Liver (tissue), 9 donors: ENCODE measurements around the gene SFXN5. TPM values are rescaled to one million over a fixed set of nuclear protein-coding genes. Genes with fewer than 3 reads are reported as not detected.

Experiments
- DNase-seq: peaks from one replicate; pipeline ENCODE4 v3.0.0-alpha.2; 2017; ENCODE audit warnings: low spot score
- H3K27ac ChIP-seq, 2 donors: one replicate each; pipeline ENCODE4 v1.7.0; 2013; ENCODE audit warnings: inconsistent platforms in 2 of 2, low read length in 2 of 2, control low read depth in 1 of 2, low read depth in 1 of 2, mild to moderate bottlenecking in 1 of 2
- H3K27me3 ChIP-seq, 4 donors: one replicate each; pipeline versions ENCODE4 v1.6.1 to v1.7.0; 2013; ENCODE audit warnings: low read length in 3 of 4, inconsistent platforms in 1 of 4, mild to moderate bottlenecking in 1 of 4, moderate library complexity in 1 of 4; ENCODE audit not compliant: control insufficient read depth in 4 of 4, insufficient read depth in 4 of 4
- H3K36me3 ChIP-seq, 4 donors: one replicate each; pipeline versions ENCODE4 v1.6.1 to v1.7.0; 2013; ENCODE audit warnings: low read length in 3 of 4, mild to moderate bottlenecking in 3 of 4, low read depth in 1 of 4, moderate library complexity in 1 of 4; ENCODE audit not compliant: control insufficient read depth in 4 of 4, insufficient read depth in 3 of 4
- H3K4me1 ChIP-seq, 4 donors: one replicate each; pipeline versions ENCODE4 v1.6.1 to v1.7.0; 2013; ENCODE audit warnings: low read length in 3 of 4, mild to moderate bottlenecking in 3 of 4, moderate library complexity in 1 of 4; ENCODE audit not compliant: control insufficient read depth in 4 of 4, insufficient read depth in 4 of 4
- H3K4me3 ChIP-seq, 3 donors: one replicate each; pipeline versions ENCODE4 v1.6.1 to v1.7.0; 2013; ENCODE audit warnings: low read length in 3 of 3, control low read depth in 1 of 3, low read depth in 1 of 3, mild to moderate bottlenecking in 1 of 3
- H3K9ac ChIP-seq, 2 donors: one replicate each; pipeline ENCODE4 v1.7.0; 2013; ENCODE audit warnings: low read length in 2 of 2, mild to moderate bottlenecking in 2 of 2, moderate library complexity in 2 of 2, control low read depth in 1 of 2, low read depth in 1 of 2
- H3K9me3 ChIP-seq, 4 donors: one replicate each; pipeline versions ENCODE4 v1.6.1 to v1.7.0; 2013; ENCODE audit warnings: low read length in 3 of 4; ENCODE audit not compliant: control insufficient read depth in 4 of 4
- ATF3 ChIP-seq: IDR thresholded peaks from 2 replicates; pipeline ENCODE4 v1.6.1; 2016; ENCODE audit warnings: antibody characterized with exemption
- FOXA1 ChIP-seq: IDR thresholded peaks from 2 replicates; pipeline ENCODE4 v1.6.1; 2016; ENCODE audit warnings: antibody characterized with exemption
- GABPA ChIP-seq, 2 donors: IDR thresholded peaks in 1 of 2; conservative IDR thresholded peaks in 1 of 2; 2 replicates each; pipeline ENCODE4 v1.6.1; 2016; ENCODE audit warnings: antibody characterized with exemption in 2 of 2, mild to moderate bottlenecking in 1 of 2, moderate library complexity in 1 of 2
- HNF4A ChIP-seq, 2 donors: conservative IDR thresholded peaks; 2 replicates each; pipeline ENCODE4 v1.6.1; 2016; ENCODE audit warnings: antibody characterized with exemption in 2 of 2, mild to moderate bottlenecking in 2 of 2
- HNF4G ChIP-seq: IDR thresholded peaks from 2 replicates; pipeline ENCODE4 v1.6.1; 2016; ENCODE audit warnings: antibody characterized with exemption
- MAX ChIP-seq: IDR thresholded peaks from 2 replicates; pipeline ENCODE4 v1.6.1; 2016; ENCODE audit warnings: antibody characterized with exemption
- NR2F2 ChIP-seq: IDR thresholded peaks from 2 replicates; pipeline ENCODE4 v1.6.1; 2016; ENCODE audit warnings: antibody characterized with exemption
- RAD21 ChIP-seq, 2 donors: IDR thresholded peaks; 2 replicates each; pipeline ENCODE4 v1.6.1; 2016; ENCODE audit warnings: antibody characterized with exemption in 2 of 2, mild to moderate bottlenecking in 2 of 2
- SP1 ChIP-seq: IDR thresholded peaks from 2 replicates; pipeline ENCODE4 v1.6.1; 2018; ENCODE audit warnings: antibody characterized with exemption, mild to moderate bottlenecking
- YY1 ChIP-seq: IDR thresholded peaks from 2 replicates; pipeline ENCODE4 v1.6.1; 2016; ENCODE audit warnings: antibody characterized with exemption, mild to moderate bottlenecking
- WGBS: extraction: QIAGEN DNeasy Blood & Tissue Kit; methylation state at CpG from one replicate; pipeline ENCODE4 v1.1.7; 2013; 5-methylcytosine and 5-hydroxymethylcytosine counted together
- polyA plus RNA-seq, 2 donors: library from polyadenylated mRNA; stranded (reverse) in 1 of 2; unstranded in 1 of 2; fragments of 200-250 nt in 1 of 2; fragments of >200 nt in 1 of 2; fragmentation: Nextera tagmentation in 1 of 2; extraction: Ambion mirVana in 1 of 2; gene quantifications; one replicate each; pipeline versions ENCODE4 v1.2.1 to v1.2.3, GENCODE V29; 2013 to 2015
- total RNA-seq, 2 donors: library from RNA; depleted of rRNA; stranded (reverse); fragments of >200 nt; gene quantifications; one replicate each; pipeline ENCODE4 v1.2.3, GENCODE V29; 2014
- TF ChIP-seq, protein P1 (sequence below): IDR thresholded peaks from 2 replicates; pipeline ENCODE4 v1.6.1; 2016; ENCODE audit warnings: antibody characterized with exemption
- TF ChIP-seq, protein P2 (sequence below): fragments of 150-350 bp; IDR thresholded peaks from 2 replicates; pipeline ENCODE4 v1.5.1; 2017; ENCODE audit warnings: improper control_type of control experiment, low read depth, low read length; ENCODE audit not compliant: missing input control
- donor health status: healthy.
- donor health status: healthy.
- donor health status: healthy.
- donor health status: healthy.
- donor health status: healthy.

SFXN5 gene
- total and polyA plus RNA-seq, 4 donors = 23.3 to 58.2 (median 29.5) TPM

GRCh38 chr2:73033142-73033765, 38.3 kb downstream of the SFXN5 start:
- peaks cover 0 to 5% (median 2%) of the 10 kb centered on the region in 4 donors for H3K36me3 ChIP-seq
- 31% methylated on average over 1 of the region's 1 CpG for WGBS
- H3K9me3 ChIP-seq = no peaks in the 10 kb centered on the region
- peak overlapping the region; percentile 79 to 93 for H3K27ac ChIP-seq
- no peak for DNase-seq
- H3K4me3 ChIP-seq = no peak overlapping the region
- peak overlapping the region in 1 of 2 donors; percentile 8 for H3K9ac ChIP-seq
- no peaks in the 10 kb centered on the region for H3K27me3 ChIP-seq
- peaks cover 40 to 75% (median 55%) of the 10 kb centered on the region in 4 donors for H3K4me1 ChIP-seq
- TF ChIP-seq, protein P1, sequence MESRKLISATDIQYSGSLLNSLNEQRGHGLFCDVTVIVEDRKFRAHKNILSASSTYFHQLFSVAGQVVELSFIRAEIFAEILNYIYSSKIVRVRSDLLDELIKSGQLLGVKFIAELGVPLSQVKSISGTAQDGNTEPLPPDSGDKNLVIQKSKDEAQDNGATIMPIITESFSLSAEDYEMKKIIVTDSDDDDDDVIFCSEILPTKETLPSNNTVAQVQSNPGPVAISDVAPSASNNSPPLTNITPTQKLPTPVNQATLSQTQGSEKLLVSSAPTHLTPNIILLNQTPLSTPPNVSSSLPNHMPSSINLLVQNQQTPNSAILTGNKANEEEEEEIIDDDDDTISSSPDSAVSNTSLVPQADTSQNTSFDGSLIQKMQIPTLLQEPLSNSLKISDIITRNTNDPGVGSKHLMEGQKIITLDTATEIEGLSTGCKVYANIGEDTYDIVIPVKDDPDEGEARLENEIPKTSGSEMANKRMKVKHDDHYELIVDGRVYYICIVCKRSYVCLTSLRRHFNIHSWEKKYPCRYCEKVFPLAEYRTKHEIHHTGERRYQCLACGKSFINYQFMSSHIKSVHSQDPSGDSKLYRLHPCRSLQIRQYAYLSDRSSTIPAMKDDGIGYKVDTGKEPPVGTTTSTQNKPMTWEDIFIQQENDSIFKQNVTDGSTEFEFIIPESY = no peak
- TF ChIP-seq HNF4G = no peak
- TF ChIP-seq HNF4A (conservative IDR thresholded peaks at IDR 0.05) = no peak
- no peak for TF ChIP-seq YY1
- no peak for TF ChIP-seq GABPA (IDR thresholded peaks at IDR 0.05 in 1 of 2, conservative IDR thresholded peaks at IDR 0.05 in 1 of 2)
- TF ChIP-seq, protein P2, sequence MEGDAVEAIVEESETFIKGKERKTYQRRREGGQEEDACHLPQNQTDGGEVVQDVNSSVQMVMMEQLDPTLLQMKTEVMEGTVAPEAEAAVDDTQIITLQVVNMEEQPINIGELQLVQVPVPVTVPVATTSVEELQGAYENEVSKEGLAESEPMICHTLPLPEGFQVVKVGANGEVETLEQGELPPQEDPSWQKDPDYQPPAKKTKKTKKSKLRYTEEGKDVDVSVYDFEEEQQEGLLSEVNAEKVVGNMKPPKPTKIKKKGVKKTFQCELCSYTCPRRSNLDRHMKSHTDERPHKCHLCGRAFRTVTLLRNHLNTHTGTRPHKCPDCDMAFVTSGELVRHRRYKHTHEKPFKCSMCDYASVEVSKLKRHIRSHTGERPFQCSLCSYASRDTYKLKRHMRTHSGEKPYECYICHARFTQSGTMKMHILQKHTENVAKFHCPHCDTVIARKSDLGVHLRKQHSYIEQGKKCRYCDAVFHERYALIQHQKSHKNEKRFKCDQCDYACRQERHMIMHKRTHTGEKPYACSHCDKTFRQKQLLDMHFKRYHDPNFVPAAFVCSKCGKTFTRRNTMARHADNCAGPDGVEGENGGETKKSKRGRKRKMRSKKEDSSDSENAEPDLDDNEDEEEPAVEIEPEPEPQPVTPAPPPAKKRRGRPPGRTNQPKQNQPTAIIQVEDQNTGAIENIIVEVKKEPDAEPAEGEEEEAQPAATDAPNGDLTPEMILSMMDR = no peak
- TF ChIP-seq ATF3 = no peak
- TF ChIP-seq RAD21 (IDR thresholded peaks at IDR 0.05) = no peak
- no peak for TF ChIP-seq FOXA1
- no peak for TF ChIP-seq SP1
- TF ChIP-seq NR2F2 = no peak

DNA sequence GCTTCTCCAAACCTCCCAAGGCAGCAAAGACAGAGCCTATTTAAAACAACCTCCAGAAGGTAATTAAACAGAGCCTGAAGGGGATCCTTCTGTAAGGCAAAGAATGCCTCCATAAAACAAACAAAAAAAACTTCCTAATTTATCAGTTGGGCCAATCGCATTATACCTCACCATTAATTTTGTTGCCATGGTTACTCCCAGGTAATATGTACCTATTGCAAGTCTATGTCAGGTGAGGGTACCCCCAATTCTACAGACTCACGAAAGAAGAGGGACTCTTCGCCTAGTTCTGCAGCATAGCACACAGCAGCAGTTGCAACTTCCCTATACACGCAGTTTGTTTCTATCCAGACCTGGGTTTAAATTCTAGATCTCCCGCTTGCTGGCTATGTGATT, 38.8 kb downstream of the SFXN5 start:
- no peak for TF ChIP-seq HNF4A (conservative IDR thresholded peaks at IDR 0.05)
- TF ChIP-seq MAX = no peak
- peaks cover 0 to 4% (median 1%) of the 10 kb centered on the region in 4 donors for H3K36me3 ChIP-seq
- WGBS = 50% methylated on average over 5 of the region's 5 CpGs
- no peak overlapping the region for H3K4me3 ChIP-seq
- H3K4me1 ChIP-seq = peaks cover 40 to 70% (median 55%) of the 10 kb centered on the region in 4 donors
- no peaks in the 10 kb centered on the region for H3K9me3 ChIP-seq
- no peak overlapping the region for H3K9ac ChIP-seq
- peak overlapping the region; percentile 93 to 94 for H3K27ac ChIP-seq
- no peaks in the 10 kb centered on the region for H3K27me3 ChIP-seq
- DNase-seq = no peak
